Smooth muscle cell (in vitro differentiated cells): ENCODE results near the gene AUTS2. TPM values are rescaled to one million over a fixed set of nuclear protein-coding genes. Genes with fewer than 3 reads are reported as not detected.

Experiments used
- DNase-seq: peaks from one replicate; lab custom pipeline; 2025; ENCODE audit not compliant: unreplicated experiment; lab: John Stamatoyannopoulos, UW
- H2AFZ ChIP-seq: fragments of 200-600 bp; sonication (generic); 2 replicates; pipeline ENCODE4 v1.6.0; 2016; ENCODE audit warnings: antibody characterized with exemption, low read depth, mild to moderate bottlenecking
- H3F3A ChIP-seq: fragments of 200-600 bp; sonication (generic); 2 replicates; pipeline ENCODE4 v1.6.0; 2017; ENCODE audit warnings: antibody characterized with exemption, low read depth
- H3K27ac ChIP-seq: fragments of 200-600 bp; sonication (generic); 2 replicates; pipeline ENCODE4 v1.5.1; 2016; ENCODE audit warnings: low read depth, mild to moderate bottlenecking
- H3K27me3 ChIP-seq: fragments of 200-600 bp; sonication (generic); 2 replicates; pipeline ENCODE4 v1.6.1; 2016; ENCODE audit warnings: low read depth, mild to moderate bottlenecking
- H3K36me3 ChIP-seq: fragments of 200-600 bp; sonication (generic); 2 replicates; pipeline ENCODE4 v1.5.1; 2016; ENCODE audit warnings: low read depth
- H3K4me1 ChIP-seq: fragments of 200-600 bp; sonication (generic); 2 replicates; pipeline ENCODE4 v1.5.1; 2016; ENCODE audit warnings: low read depth
- H3K4me2 ChIP-seq: fragments of 200-600 bp; sonication (generic); 2 replicates; pipeline ENCODE4 v1.6.0; 2016; ENCODE audit warnings: mild to moderate bottlenecking
- H3K4me3 ChIP-seq: fragments of 200-600 bp; sonication (generic); 2 replicates; pipeline ENCODE4 v1.5.1; 2016; ENCODE audit warnings: mild to moderate bottlenecking
- H3K79me2 ChIP-seq: fragments of 200-600 bp; sonication (generic); 2 replicates; pipeline ENCODE4 v1.6.0; 2016; ENCODE audit warnings: low read depth, mild to moderate bottlenecking
- H3K9ac ChIP-seq: fragments of 200-600 bp; sonication (generic); 2 replicates; pipeline ENCODE4 v1.6.0; 2016; ENCODE audit warnings: low read depth
- H3K9me3 ChIP-seq: fragments of 200-600 bp; sonication (generic); replicated peaks from 2 replicates; pipeline ENCODE4 v1.5.1; 2016; ENCODE audit warnings: low read depth
- H4K20me1 ChIP-seq: fragments of 200-600 bp; sonication (generic); 2 replicates; pipeline ENCODE4 v1.6.0; 2016; ENCODE audit warnings: low read depth
- WGBS: methylation state at CpG from one replicate; pipeline ENCODE4 v1.1.7; 2016; ENCODE audit warnings: low lambda C conversion rate; 5-methylcytosine and 5-hydroxymethylcytosine counted together
- polyA plus RNA-seq: library from polyadenylated mRNA; unstranded; fragments of >200 nt; fragmentation: Nextera tagmentation; extraction: Ambion mirVana; gene quantifications from 2 replicates; pipeline ENCODE4 v1.2.1, GENCODE V29; 2016
- total RNA-seq: library from RNA; depleted of rRNA; stranded (reverse); fragments of >200 nt; gene quantifications from 2 replicates; pipeline ENCODE4 v1.2.3, GENCODE V29; 2014
- TF ChIP-seq, protein P1 (sequence below): fragments of 200-600 bp; sonication (generic); IDR thresholded peaks from 2 replicates; pipeline ENCODE4 v1.5.1; 2017; ENCODE audit warnings: borderline replicate concordance, mild to moderate bottlenecking, antibody characterized with exemption; ENCODE audit not compliant: insufficient read depth, poor library complexity, severe bottlenecking

AUTS2 gene
- total and polyA plus RNA-seq, 2 experiments from 2014 or later: 6.5 to 8.6 TPM

DNA sequence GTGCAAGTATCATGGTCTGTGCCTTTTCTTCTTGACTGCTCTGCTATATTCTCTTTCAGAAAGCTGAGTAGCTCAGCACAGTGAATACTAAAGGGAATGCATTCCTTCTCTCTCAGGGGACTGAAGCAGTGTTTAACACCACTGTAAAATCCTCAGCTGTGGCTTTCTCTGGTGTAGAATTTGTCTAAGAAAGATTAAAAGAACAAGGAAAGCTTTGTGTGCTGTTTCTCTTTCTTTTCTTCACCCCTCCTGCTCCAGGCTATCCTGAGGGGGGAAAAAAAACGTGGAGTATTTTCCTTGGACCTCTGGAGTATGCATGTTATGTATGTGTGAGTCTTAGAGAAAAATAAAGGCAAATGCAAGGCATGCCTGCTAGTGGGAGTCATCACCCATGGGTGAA is 383.9 kb downstream of the AUTS2 start:
- 6% methylated on average over 1 of the region's 1 CpG for WGBS
- DNase-seq: no peak
- Histone ChIP-seq H3K4me3 (no peak overlapping the region), H3K9me3 (no peaks in the 10 kb centered on the region), H3K27ac (peak overlapping the region; percentile 42), H4K20me1 (peaks cover 26% of the 10 kb centered on the region), H3K4me2 (peak overlapping the region; percentile 19), H3K9ac (peak overlapping the region; percentile 43), H3K4me1 (peaks cover 11% of the 10 kb centered on the region), H3K79me2 (no peaks in the 10 kb centered on the region), H3K36me3 (no peaks in the 10 kb centered on the region), H3K27me3 (peaks cover 11% of the 10 kb centered on the region), H2AFZ (no peak overlapping the region), H3F3A (no peaks in the 10 kb centered on the region)
- TF ChIP-seq, protein P1, sequence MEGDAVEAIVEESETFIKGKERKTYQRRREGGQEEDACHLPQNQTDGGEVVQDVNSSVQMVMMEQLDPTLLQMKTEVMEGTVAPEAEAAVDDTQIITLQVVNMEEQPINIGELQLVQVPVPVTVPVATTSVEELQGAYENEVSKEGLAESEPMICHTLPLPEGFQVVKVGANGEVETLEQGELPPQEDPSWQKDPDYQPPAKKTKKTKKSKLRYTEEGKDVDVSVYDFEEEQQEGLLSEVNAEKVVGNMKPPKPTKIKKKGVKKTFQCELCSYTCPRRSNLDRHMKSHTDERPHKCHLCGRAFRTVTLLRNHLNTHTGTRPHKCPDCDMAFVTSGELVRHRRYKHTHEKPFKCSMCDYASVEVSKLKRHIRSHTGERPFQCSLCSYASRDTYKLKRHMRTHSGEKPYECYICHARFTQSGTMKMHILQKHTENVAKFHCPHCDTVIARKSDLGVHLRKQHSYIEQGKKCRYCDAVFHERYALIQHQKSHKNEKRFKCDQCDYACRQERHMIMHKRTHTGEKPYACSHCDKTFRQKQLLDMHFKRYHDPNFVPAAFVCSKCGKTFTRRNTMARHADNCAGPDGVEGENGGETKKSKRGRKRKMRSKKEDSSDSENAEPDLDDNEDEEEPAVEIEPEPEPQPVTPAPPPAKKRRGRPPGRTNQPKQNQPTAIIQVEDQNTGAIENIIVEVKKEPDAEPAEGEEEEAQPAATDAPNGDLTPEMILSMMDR: no peak

DNA sequence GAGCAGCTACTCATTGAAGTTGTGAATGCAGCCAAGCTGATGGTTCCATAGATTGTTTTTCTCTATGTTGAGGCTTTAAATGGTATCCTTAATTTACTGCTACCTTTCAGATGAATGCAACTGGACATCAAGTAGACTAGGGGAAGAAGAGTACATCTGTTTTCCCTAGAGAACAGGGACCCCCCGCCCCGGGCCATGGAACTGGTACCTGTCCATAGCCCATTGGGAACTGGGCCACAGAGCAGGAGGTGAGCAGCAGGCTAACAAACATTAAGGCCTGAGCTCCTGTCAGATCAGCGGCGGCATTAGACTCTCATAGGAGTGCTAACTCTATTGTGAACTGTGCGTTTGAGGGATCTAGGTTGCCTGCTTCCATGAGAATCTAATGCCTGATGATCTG is 391.3 kb downstream of the AUTS2 start:
- no peaks in the 10 kb centered on the region for H3K36me3 ChIP-seq
- no peak overlapping the region for H2AFZ ChIP-seq
- peaks cover 3% of the 10 kb centered on the region for H4K20me1 ChIP-seq
- no peak for DNase-seq
- H3K9me3 ChIP-seq: no peaks in the 10 kb centered on the region
- H3K4me2 ChIP-seq: no peak overlapping the region
- no peak overlapping the region for H3K4me3 ChIP-seq
- H3K27ac ChIP-seq: no peak overlapping the region
- no peaks in the 10 kb centered on the region for H3F3A ChIP-seq
- H3K79me2 ChIP-seq: no peaks in the 10 kb centered on the region
- 96% methylated on average over 5 of the region's 5 CpGs for WGBS
- peaks cover 5% of the 10 kb centered on the region for H3K27me3 ChIP-seq
- no peaks in the 10 kb centered on the region for H3K4me1 ChIP-seq
- TF ChIP-seq, protein P1: no peak
- H3K9ac ChIP-seq: no peak overlapping the region

DNA sequence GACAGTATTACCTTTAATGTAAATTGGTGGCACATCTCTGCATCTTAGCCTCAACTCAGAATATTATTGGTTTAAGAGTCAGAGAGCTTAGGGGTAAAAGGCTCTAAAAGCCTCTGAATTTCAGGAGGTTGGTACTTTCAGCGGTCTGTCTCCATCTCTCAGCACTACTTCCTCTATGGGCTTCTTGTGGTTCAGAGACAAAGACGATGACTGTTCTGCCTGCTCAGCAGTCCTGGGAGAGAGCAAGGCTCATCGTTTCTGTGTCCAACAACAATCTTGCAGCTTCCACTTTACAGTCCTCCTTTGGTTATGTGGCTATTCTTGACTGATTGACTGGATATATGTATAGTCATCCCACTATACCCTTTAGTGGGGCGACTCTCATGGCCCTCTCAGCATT is 394.7 kb downstream of the AUTS2 start:
- 92% methylated on average over 4 of the region's 4 CpGs for WGBS
- TF ChIP-seq, protein P1: no peak

DNA sequence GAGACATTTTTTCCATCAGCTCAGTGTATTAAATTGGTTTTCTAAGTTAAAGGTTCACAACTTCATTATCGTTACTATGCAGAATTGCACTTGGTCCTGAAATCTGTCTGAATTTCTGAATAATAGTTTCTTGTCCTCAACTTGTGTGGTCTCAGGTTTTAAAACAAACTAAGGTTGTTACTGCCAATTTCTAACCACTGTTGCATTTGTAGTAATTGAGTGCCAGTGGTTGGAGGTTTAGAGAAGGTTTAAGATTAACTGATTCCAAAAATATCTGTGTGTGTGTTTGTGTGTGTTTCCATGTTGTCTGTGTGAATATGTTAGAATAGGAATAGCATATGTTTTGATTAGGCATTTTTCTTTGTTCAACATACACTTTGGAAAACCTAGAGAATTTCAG is 395.9 kb downstream of the AUTS2 start:
- WGBS: 100% methylated on average over 1 of the region's 1 CpG
- H3K4me2 ChIP-seq: no peak overlapping the region
- no peak overlapping the region for H2AFZ ChIP-seq
- no peaks in the 10 kb centered on the region for H3F3A ChIP-seq
- no peaks in the 10 kb centered on the region for H3K27me3 ChIP-seq
- no peaks in the 10 kb centered on the region for H3K9me3 ChIP-seq
- H3K36me3 ChIP-seq: no peaks in the 10 kb centered on the region
- H3K27ac ChIP-seq: no peak overlapping the region
- no peak overlapping the region for H3K4me3 ChIP-seq
- no peaks in the 10 kb centered on the region for H3K4me1 ChIP-seq
- no peaks in the 10 kb centered on the region for H4K20me1 ChIP-seq
- no peak for DNase-seq
- H3K9ac ChIP-seq: no peak overlapping the region
- no peaks in the 10 kb centered on the region for H3K79me2 ChIP-seq
- TF ChIP-seq, protein P1: no peak

More for the DNA sequence above, 394.7 kb downstream of the AUTS2 start:
- no peak overlapping the region for H2AFZ ChIP-seq
- DNase-seq: no peak
- no peaks in the 10 kb centered on the region for H3K9me3 ChIP-seq
- H3F3A ChIP-seq: no peaks in the 10 kb centered on the region
- H3K4me1 ChIP-seq: no peaks in the 10 kb centered on the region
- no peaks in the 10 kb centered on the region for H4K20me1 ChIP-seq
- H3K4me3 ChIP-seq: no peak overlapping the region
- H3K36me3 ChIP-seq: no peaks in the 10 kb centered on the region
- H3K9ac ChIP-seq: no peak overlapping the region
- no peak overlapping the region for H3K27ac ChIP-seq
- no peaks in the 10 kb centered on the region for H3K79me2 ChIP-seq
- no peak overlapping the region for H3K4me2 ChIP-seq
- no peaks in the 10 kb centered on the region for H3K27me3 ChIP-seq
